HepG2 (cell line): ENCODE data around the gene HTR1B.

ENCODE experiments used
- AKNA ChIP-seq: sonication (generic); formaldehyde crosslinking; IDR thresholded peaks from 2 replicates; pipeline ENCODE4 v1.4.0; 2020; ENCODE audit warnings: missing genetic modification reagents, borderline replicate concordance
- CEBPB ChIP-seq: IDR thresholded peaks from 2 replicates; pipeline ENCODE4 v1.6.1; 2011; ENCODE audit warnings: low read depth, low read length, improper control_type of control experiment, borderline replicate concordance
- CEBPZ ChIP-seq: IDR thresholded peaks from 2 replicates; pipeline ENCODE4 v1.6.1; 2012; ENCODE audit warnings: low read length, improper control_type of control experiment
- CTCF ChIP-seq: sonication (generic); formaldehyde crosslinking; IDR thresholded peaks from 2 replicates; pipeline ENCODE4 v1.5.0; 2020; ENCODE audit warnings: mild to moderate bottlenecking, missing genetic modification reagents, moderate library complexity
- ETV6 ChIP-seq: sonication (generic); formaldehyde crosslinking; conservative IDR thresholded peaks from 2 replicates; pipeline ENCODE4 v1.4.0; 2020; ENCODE audit warnings: missing genetic modification reagents
- GZF1 ChIP-seq: sonication (generic); formaldehyde crosslinking; IDR thresholded peaks from 2 replicates; pipeline ENCODE4 v1.5.1; 2020; ENCODE audit warnings: mild to moderate bottlenecking, missing genetic modification reagents
- RBM22 ChIP-seq: fragments of 200-400 bp; formaldehyde crosslinking; optimal IDR thresholded peaks from 2 replicates; pipeline ENCODE3; 2017; ENCODE audit warnings: mild to moderate bottlenecking, low read length, moderate library complexity
- RELA ChIP-seq: sonication (generic); formaldehyde crosslinking; IDR thresholded peaks from 2 replicates; pipeline ENCODE4 v1.4.0; 2020; ENCODE audit warnings: missing genetic modification reagents
- SP2 ChIP-seq: sonication (generic); formaldehyde crosslinking; IDR thresholded peaks from 2 replicates; pipeline ENCODE4 v1.5.1; 2020; ENCODE audit warnings: mild to moderate bottlenecking, missing genetic modification reagents
- ZNF740 ChIP-seq: sonication (generic); formaldehyde crosslinking; IDR thresholded peaks from 2 replicates; pipeline ENCODE4 v1.4.0; 2020; ENCODE audit warnings: missing genetic modification reagents
- ZNF788 ChIP-seq: sonication (generic); formaldehyde crosslinking; IDR thresholded peaks from 2 replicates; pipeline ENCODE4 v1.5.0; 2020; ENCODE audit warnings: mild to moderate bottlenecking, missing genetic modification reagents, borderline replicate concordance

- TF ChIP-seq RBM22 (no peak), CEBPZ (no peak), RELA (CRISPR knock-in tag) (no peak), AKNA (CRISPR knock-in tag) (no peak), ZNF788 (CRISPR knock-in tag) (no peak), ETV6 (CRISPR knock-in tag) (no peak), ZNF740 (CRISPR knock-in tag) (no peak), GZF1 (CRISPR knock-in tag) (no peak), CTCF (CRISPR knock-in tag) (no peak), CEBPB (no peak), SP2 (CRISPR knock-in tag) (no peak)
Measured at GRCh38 chr6:77430504-77430903, 32.8 kb downstream of the HTR1B start.
